Measurements from ENCODE around the gene MXRA5.
"Not testable (repeated sequence)": the region's sequence is repeated elsewhere in the genome, so short reads cannot be mapped to it uniquely, and the experiment has no call there.

The MXRA5 gene

DNA sequence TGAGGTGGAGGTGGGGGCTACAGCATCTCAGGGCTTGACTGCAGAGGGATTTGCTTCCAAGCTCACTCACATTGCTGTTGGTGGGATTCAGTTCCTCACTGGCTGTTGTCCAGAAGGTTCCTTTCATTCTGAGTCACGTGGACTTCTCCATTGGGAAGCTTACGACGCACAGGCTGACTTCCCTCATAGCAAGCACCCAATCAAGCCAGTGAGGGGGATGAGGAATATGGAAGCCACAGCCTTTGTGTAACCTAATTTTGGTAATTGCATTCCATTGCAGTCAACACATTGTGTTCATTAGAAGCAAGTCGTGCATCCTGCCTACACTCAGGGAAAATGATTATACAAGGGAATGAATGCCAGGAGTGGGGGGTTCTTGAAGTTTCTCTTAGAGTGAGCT lies 32.7 kb upstream of the MXRA5 start:
- TF ChIP-seq, protein P1, sequence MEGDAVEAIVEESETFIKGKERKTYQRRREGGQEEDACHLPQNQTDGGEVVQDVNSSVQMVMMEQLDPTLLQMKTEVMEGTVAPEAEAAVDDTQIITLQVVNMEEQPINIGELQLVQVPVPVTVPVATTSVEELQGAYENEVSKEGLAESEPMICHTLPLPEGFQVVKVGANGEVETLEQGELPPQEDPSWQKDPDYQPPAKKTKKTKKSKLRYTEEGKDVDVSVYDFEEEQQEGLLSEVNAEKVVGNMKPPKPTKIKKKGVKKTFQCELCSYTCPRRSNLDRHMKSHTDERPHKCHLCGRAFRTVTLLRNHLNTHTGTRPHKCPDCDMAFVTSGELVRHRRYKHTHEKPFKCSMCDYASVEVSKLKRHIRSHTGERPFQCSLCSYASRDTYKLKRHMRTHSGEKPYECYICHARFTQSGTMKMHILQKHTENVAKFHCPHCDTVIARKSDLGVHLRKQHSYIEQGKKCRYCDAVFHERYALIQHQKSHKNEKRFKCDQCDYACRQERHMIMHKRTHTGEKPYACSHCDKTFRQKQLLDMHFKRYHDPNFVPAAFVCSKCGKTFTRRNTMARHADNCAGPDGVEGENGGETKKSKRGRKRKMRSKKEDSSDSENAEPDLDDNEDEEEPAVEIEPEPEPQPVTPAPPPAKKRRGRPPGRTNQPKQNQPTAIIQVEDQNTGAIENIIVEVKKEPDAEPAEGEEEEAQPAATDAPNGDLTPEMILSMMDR (IDR thresholded peaks at IDR 0.05), result no peak
- no peak for TF ChIP-seq ZFX (IDR thresholded peaks at IDR 0.05; ENCODE audit: borderline replicate concordance)
- no peak overlapping the region for H3K27ac ChIP-seq

DNA sequence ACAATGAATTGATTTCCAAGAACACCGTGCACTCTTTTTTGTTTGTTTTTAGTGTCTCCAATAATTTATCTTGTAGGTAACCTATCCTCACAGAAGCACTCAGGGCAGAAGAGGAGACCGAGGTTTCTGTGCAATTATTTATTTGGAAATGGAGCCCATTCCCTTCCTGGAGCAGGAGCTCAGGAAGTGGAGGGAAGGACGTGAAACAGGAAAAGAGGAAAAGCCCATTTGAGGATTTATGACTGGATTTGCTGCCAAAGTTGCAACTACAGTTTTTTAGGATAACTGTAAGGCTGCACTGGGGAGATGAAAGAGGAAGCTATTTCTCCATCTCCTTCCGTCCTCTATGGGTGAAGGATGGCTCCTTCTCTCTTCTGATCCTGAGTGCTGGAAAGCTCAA lies 31.7 kb upstream of the MXRA5 start:
- TF ChIP-seq, protein P1 (IDR thresholded peaks at IDR 0.05), result no peak
- no peak for TF ChIP-seq ZFX (IDR thresholded peaks at IDR 0.05; ENCODE audit: borderline replicate concordance)
- no peak overlapping the region for H3K27ac ChIP-seq

DNA sequence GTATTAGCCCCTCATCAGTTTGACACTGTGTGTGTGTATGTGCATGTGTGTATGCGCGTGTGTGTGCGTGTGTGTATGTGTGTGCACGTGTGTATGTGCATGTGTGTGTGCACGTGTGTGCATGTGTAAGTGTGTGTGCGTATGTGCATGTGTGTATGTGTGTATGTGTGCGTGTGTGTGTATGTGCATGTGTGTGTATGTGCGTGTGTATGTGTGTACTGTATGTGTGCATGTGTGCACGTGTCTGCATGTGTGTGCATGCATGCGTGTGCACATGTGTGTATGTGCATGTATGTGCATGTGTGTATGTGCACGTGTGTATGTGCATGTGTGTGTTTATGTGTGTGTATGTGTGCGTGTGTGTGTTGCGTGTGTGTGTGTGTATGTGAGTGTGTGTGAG lies 31.1 kb upstream of the MXRA5 start:
- TF ChIP-seq, protein P1 (IDR thresholded peaks at IDR 0.05), result no peak
- TF ChIP-seq ZFX (IDR thresholded peaks at IDR 0.05; ENCODE audit: borderline replicate concordance), result no peak
- no peak overlapping the region for H3K27ac ChIP-seq

DNA sequence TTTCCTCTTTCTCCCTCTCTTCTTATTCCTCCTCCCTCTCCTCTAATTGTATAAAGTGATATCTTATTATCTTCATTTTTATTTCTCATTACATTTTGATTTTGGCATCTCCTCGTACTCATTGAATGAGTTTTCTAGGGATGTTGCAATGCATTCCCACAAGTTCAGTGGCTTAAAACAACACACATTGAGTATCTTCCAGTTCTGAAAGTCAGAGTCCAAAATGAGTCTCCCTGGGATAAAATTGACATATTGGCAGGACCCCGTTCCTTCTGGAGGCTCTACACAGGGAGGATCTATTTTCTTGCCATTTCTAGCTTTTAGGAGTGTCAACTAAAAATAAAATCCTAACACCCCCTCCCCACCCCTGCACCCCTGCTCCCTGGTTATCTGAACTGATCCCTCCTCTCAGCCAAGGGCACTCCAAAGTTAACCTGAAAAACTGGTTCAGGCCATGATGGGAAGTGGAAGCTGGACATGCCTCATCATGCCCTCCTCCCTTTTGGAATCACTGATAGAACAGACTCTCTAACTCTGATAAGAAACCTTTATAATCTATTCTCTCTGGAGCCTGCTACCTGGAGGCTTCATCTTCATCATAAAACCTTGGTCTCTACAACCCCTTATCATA lies 29.5 kb upstream of the MXRA5 start:
- not testable (repeated sequence) for H3K27ac ChIP-seq

DNA sequence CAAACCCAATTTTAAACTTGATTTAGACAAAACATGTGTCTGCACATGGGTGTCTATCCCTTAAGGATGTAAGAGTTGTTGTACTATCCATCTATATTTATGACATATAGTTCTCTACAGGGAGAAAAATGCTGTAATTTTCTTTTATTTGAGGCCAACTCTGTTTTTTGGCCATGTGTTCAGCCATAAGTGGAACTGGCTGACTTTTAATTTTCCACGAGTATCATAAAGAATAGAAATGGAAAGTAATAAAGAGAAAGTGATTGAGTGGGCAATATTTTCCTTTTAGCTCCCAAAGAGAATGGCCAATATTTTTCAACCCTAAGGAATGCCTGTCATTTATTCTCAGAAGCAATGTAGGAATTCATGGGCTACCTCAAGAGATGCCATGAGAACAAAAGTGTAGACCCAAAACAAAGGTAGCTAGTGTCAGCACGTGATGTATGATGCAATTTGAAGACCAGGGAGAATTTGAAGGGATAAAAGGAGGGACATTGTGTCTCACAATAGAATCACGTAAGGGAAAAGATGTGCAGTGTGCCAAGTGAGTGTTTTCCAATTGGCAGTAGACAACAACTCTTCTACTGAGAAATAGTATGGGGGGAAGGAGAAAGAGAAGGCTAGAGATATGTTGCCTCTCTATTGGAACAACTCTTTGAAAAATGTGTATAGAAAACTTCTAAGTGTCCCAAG lies 27.8 kb upstream of the MXRA5 start:
- no peak for TF ChIP-seq ZFX (IDR thresholded peaks at IDR 0.05; ENCODE audit: borderline replicate concordance)
- TF ChIP-seq, protein P1 (IDR thresholded peaks at IDR 0.05), result no peak
- no peak overlapping the region for H3K27ac ChIP-seq

DNA sequence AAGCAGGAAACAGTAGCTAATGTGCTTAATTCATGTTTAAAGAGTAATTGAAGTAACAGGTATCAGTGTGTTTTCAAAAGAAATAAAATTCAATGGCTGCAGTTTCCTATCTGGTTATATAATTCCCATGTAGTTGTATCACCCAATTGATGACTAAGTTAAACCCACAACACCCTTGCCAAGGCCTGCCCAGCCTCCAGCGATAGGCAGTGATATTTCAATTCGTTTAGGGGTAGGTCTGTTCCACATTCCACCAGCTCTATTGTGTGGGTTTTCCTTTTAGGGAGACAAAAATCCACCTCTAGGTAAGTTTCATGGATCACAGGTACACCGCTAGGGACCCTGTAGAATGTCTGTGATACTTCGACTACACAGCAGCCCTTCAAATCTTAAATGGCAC lies 24.7 kb upstream of the MXRA5 start:
- TF ChIP-seq ZFX (IDR thresholded peaks at IDR 0.05; ENCODE audit: borderline replicate concordance), result no peak
- TF ChIP-seq, protein P1 (IDR thresholded peaks at IDR 0.05), result no peak
- H3K27ac ChIP-seq, result no peak overlapping the region

DNA sequence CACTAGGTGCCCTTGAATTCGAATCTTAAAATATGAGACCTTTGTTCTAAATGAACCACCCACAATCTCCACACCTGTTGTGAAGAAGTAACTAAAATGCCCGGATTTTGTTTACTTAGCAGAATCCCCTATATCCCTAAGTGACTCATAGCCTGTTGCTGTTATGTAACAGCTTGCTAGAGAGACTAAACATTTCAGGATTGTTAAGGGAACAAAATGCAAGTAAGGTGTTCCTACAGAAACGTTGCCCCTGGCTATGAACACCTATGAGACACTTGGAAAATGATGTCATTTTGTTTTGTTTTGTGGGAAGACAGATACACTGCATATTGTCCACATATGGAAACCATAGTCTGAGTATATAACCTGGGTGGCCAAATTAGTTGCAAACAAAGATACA lies 24.2 kb upstream of the MXRA5 start:
- TF ChIP-seq, protein P1 (IDR thresholded peaks at IDR 0.05), result no peak
- TF ChIP-seq ZFX (IDR thresholded peaks at IDR 0.05; ENCODE audit: borderline replicate concordance), result no peak
- H3K27ac ChIP-seq, result no peak overlapping the region
